ENCODE results near the gene MLEC. TPM values are rescaled to one million over a fixed set of nuclear protein-coding genes. Genes with fewer than 3 reads are reported as not detected.

Gene MLEC
- total RNA-seq, 1 donor from 2014 or later = 129 TPM

DNA sequence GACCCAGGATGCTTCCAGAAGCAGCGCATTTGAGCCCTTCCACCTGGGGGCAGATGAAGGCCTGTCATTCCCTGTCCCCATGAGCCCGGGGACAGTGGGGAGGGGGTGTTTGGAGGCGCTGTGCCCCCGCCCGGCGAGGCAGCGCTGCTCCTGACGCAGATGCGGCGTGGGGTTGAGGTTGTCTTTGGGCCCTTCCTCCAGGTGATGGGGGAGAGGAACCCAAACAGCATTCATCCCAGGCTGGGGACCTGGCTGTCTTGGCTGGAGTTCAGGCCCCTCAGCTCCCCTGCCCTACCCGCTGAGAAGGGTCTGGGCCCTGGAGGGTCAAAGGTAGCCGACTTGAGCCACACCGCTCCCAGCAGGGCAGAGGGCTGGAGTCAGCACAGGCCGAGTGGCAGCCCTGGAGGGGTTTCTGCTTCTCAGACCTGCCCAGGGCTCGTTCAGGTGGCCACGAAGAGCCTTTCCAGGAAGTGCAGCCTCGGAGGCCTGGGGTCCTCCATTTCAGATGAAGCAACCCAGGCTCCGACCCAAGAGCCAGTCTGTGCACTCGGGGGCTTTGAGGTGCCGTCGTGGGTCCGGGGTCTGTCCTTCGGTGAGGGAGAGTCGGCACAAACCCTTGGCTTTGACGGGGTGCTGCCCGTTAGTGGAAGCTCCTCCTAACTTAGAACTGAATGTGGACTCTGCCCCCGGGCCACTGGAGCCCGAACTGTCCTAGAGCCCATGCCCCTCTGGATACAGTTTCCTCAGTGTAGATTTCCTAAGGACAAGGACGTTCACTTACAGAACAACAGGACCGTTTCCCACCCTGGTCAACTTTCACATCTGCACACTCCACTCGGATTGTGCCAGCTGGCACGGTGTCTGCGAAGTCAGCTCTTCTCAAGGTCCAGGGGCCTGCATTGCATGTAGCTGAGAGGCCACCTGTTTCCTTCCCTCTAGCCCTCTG, 54.8 kb downstream of the MLEC start:
- no peak for DNase-seq (ENCODE audit: extremely low spot score, unreplicated experiment)
- Mint-ChIP-seq H3K4me1 (ENCODE audit: unreplicated experiment) (no peaks in the 10 kb centered on the region), H3K27me3 (ENCODE audit: unreplicated experiment) (no peaks in the 10 kb centered on the region), H3K4me3 (ENCODE audit: unreplicated experiment) (no peak overlapping the region), H3K27ac (ENCODE audit: unreplicated experiment) (no peak overlapping the region), H3K36me3 (ENCODE audit: unreplicated experiment) (no peaks in the 10 kb centered on the region), H3K9me3 (ENCODE audit: unreplicated experiment) (no peaks in the 10 kb centered on the region)
- TF ChIP-seq, protein P1, sequence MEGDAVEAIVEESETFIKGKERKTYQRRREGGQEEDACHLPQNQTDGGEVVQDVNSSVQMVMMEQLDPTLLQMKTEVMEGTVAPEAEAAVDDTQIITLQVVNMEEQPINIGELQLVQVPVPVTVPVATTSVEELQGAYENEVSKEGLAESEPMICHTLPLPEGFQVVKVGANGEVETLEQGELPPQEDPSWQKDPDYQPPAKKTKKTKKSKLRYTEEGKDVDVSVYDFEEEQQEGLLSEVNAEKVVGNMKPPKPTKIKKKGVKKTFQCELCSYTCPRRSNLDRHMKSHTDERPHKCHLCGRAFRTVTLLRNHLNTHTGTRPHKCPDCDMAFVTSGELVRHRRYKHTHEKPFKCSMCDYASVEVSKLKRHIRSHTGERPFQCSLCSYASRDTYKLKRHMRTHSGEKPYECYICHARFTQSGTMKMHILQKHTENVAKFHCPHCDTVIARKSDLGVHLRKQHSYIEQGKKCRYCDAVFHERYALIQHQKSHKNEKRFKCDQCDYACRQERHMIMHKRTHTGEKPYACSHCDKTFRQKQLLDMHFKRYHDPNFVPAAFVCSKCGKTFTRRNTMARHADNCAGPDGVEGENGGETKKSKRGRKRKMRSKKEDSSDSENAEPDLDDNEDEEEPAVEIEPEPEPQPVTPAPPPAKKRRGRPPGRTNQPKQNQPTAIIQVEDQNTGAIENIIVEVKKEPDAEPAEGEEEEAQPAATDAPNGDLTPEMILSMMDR (IDR thresholded peaks at IDR 0.05) = no peak

GRCh38 chr12:120744922-120745493, 58.1 kb downstream of the MLEC start:
- Mint-ChIP-seq H3K27me3 (ENCODE audit: unreplicated experiment) (no peaks in the 10 kb centered on the region), H3K27ac (ENCODE audit: unreplicated experiment) (no peak overlapping the region), H3K36me3 (ENCODE audit: unreplicated experiment) (no peaks in the 10 kb centered on the region), H3K9me3 (ENCODE audit: unreplicated experiment) (no peaks in the 10 kb centered on the region), H3K4me3 (ENCODE audit: unreplicated experiment) (no peak overlapping the region), H3K4me1 (ENCODE audit: unreplicated experiment) (no peaks in the 10 kb centered on the region)
- TF ChIP-seq, protein P1 (IDR thresholded peaks at IDR 0.05) = no peak
- no peak for DNase-seq (ENCODE audit: extremely low spot score, unreplicated experiment)

- Mint-ChIP-seq H3K9me3 (ENCODE audit: unreplicated experiment) (no peaks in the 10 kb centered on the region), H3K4me3 (ENCODE audit: unreplicated experiment) (no peak overlapping the region), H3K4me1 (ENCODE audit: unreplicated experiment) (no peaks in the 10 kb centered on the region), H3K27me3 (ENCODE audit: unreplicated experiment) (no peaks in the 10 kb centered on the region), H3K27ac (ENCODE audit: unreplicated experiment) (no peak overlapping the region), H3K36me3 (ENCODE audit: unreplicated experiment) (no peaks in the 10 kb centered on the region)
- DNase-seq (ENCODE audit: extremely low spot score, unreplicated experiment) = no peak
- TF ChIP-seq, protein P1 (IDR thresholded peaks at IDR 0.05) = no peak
Observed at GRCh38 chr12:120748242-120748641, 61.3 kb downstream of the MLEC start.

GRCh38 chr12:120749256-120749655, 62.3 kb downstream of the MLEC start:
- H3K27ac Mint-ChIP-seq (ENCODE audit: unreplicated experiment) = no peak overlapping the region
- H3K4me3 Mint-ChIP-seq (ENCODE audit: unreplicated experiment) = no peak overlapping the region
- H3K36me3 Mint-ChIP-seq (ENCODE audit: unreplicated experiment) = no peaks in the 10 kb centered on the region
- DNase-seq (ENCODE audit: extremely low spot score, unreplicated experiment) = no peak
- H3K27me3 Mint-ChIP-seq (ENCODE audit: unreplicated experiment) = no peaks in the 10 kb centered on the region
- TF ChIP-seq, protein P1 (IDR thresholded peaks at IDR 0.05) = no peak
- H3K9me3 Mint-ChIP-seq (ENCODE audit: unreplicated experiment) = no peaks in the 10 kb centered on the region
- H3K4me1 Mint-ChIP-seq (ENCODE audit: unreplicated experiment) = no peaks in the 10 kb centered on the region

DNA sequence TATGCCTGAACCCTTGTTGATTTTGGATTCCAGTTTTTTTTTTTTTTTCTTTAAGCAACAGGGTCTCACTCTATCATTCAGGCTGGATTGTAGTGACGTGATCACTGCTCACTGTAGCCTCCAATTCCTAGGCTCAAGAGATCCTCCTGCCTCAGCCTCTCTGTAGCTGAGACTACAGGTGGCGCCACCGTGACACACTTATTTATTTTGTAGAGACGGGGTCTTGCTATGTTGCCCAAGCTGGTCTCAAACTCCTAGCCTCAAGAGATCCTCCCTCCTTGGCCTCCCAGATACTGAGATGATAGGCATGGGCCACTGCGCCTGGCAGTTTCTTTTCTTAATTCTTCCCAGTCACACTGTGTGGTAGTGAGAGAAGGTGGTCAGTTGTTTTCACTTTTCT, 63.9 kb downstream of the MLEC start:
- TF ChIP-seq, protein P1 (IDR thresholded peaks at IDR 0.05) = no peak
- peaks cover 5% of the 10 kb centered on the region for H3K9me3 Mint-ChIP-seq (ENCODE audit: unreplicated experiment)
- no peaks in the 10 kb centered on the region for H3K4me1 Mint-ChIP-seq (ENCODE audit: unreplicated experiment)

More for the DNA sequence above, 63.9 kb downstream of the MLEC start:
- no peaks in the 10 kb centered on the region for H3K36me3 Mint-ChIP-seq (ENCODE audit: unreplicated experiment)
- DNase-seq (ENCODE audit: extremely low spot score, unreplicated experiment) = no peak
- no peak overlapping the region for H3K4me3 Mint-ChIP-seq (ENCODE audit: unreplicated experiment)
- H3K27ac Mint-ChIP-seq (ENCODE audit: unreplicated experiment) = no peak overlapping the region
- H3K27me3 Mint-ChIP-seq (ENCODE audit: unreplicated experiment) = no peaks in the 10 kb centered on the region
